ENCODE measurements around the gene FAM174B. TPM values are rescaled to one million over a fixed set of nuclear protein-coding genes. Genes with fewer than 3 reads are reported as not detected.

Gene FAM174B
- total RNA-seq, 4 donors from 2014 or later = 15.4 to 75.2 (median 18.3) TPM

- Histone ChIP-seq H3K27ac (no peak overlapping the region), H3K27me3 (no peaks in the 10 kb centered on the region), H3K4me3 (no peak overlapping the region), H3K4me1 (peaks cover 11 to 30% (median 22%) of the 10 kb centered on the region in 4 donors), H3K9me3 (no peaks in the 10 kb centered on the region), H3K36me3 (no peaks in the 10 kb centered on the region)
- intact Hi-C loops (cut with DNase I; ENCODE audit: low total_unique reads) (no loop called here), in situ Hi-C loops (cut with MboI; ENCODE audit: low pct_ligation_motif_present in 1 of 4, low pct_unique_long_range_greater_than_20kb in 1 of 4, low sequenced_read_pairs in 3 of 4) (no loop called here)
- no peak for DNase-seq
- no peak for TF ChIP-seq POLR2A (IDR thresholded peaks at IDR 0.05)
- WGBS, 2 donors (ENCODE audit: low coverage in 1 of 2) = 73 to 90% methylated on average over 2 to 4 of the region's 4 CpGs
Observed at GRCh38 chr15:92634060-92634459, 21.5 kb downstream of the FAM174B start.

GRCh38 chr15:92633418-92633817, 22.2 kb downstream of the FAM174B start:
- TF ChIP-seq POLR2AphosphoS5 (IDR thresholded peaks at IDR 0.05) = no peak
- no peak for TF ChIP-seq POLR2A (IDR thresholded peaks at IDR 0.05)
- no peak for TF ChIP-seq EP300 (IDR thresholded peaks at IDR 0.05; ENCODE audit: low read depth)
- no peak for TF ChIP-seq CTCF (IDR thresholded peaks at IDR 0.05)
- H3K4me3 ChIP-seq = no peak overlapping the region
- H3K36me3 ChIP-seq = no peaks in the 10 kb centered on the region
- 86 to 92% methylated on average over 5 to 6 of the region's 6 CpGs for WGBS, 2 donors (ENCODE audit: low coverage in 1 of 2)
- H3K4me1 ChIP-seq = peaks cover 6 to 24% (median 16%) of the 10 kb centered on the region in 4 donors
- no peaks in the 10 kb centered on the region for H3K27me3 ChIP-seq
- H3K27ac ChIP-seq = no peak overlapping the region
- DNase-seq = no peak
- intact Hi-C loops (cut with DNase I; ENCODE audit: low total_unique reads) (no loop called here), in situ Hi-C loops (cut with MboI; ENCODE audit: low pct_ligation_motif_present in 1 of 4, low pct_unique_long_range_greater_than_20kb in 1 of 4, low sequenced_read_pairs in 3 of 4) (no loop called here)
- no peaks in the 10 kb centered on the region for H3K9me3 ChIP-seq

DNA sequence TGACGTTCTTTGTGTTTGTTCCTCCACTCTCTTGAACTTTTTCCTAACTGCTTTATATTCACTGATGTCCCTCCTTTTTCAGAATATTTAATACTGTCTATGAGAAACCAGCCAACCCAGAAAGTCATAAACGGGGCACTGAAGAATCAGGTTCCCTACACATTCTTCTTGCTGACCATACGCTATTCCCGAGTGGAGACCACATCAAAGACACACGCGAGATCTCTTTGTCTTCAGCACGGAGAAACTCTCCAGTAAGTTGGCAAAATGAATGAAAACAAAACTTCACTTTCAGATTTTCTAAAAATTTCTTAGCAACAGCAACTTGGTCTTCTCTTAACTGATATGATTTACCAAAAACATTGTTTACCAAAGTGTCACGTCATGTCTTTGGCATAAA, 22.6 kb downstream of the FAM174B start:
- H3K4me3 ChIP-seq = no peak overlapping the region
- no peaks in the 10 kb centered on the region for H3K27me3 ChIP-seq
- in situ Hi-C loops (cut with MboI; ENCODE audit: low pct_ligation_motif_present in 1 of 4, low pct_unique_long_range_greater_than_20kb in 1 of 4, low sequenced_read_pairs in 3 of 4) (no loop called here), intact Hi-C loops (cut with DNase I; ENCODE audit: low total_unique reads) (no loop called here)
- no peak overlapping the region for H3K27ac ChIP-seq
- TF ChIP-seq EP300 (IDR thresholded peaks at IDR 0.05; ENCODE audit: low read depth) (no peak), POLR2A (IDR thresholded peaks at IDR 0.05) (no peak), POLR2AphosphoS5 (IDR thresholded peaks at IDR 0.05) (no peak), CTCF (IDR thresholded peaks at IDR 0.05) (no peak)
- 86 to 88% methylated on average over 4 to 8 of the region's 8 CpGs for WGBS, 2 donors (ENCODE audit: low coverage in 1 of 2)
- H3K4me1 ChIP-seq = peaks cover 5 to 20% (median 12%) of the 10 kb centered on the region in 4 donors
- DNase-seq = no peak
- no peaks in the 10 kb centered on the region for H3K9me3 ChIP-seq
- H3K36me3 ChIP-seq = no peaks in the 10 kb centered on the region

GRCh38 chr15:92631721-92632120, 23.9 kb downstream of the FAM174B start:
- intact Hi-C loops (cut with DNase I; ENCODE audit: low total_unique reads) = no loop called here
- in situ Hi-C loops (cut with MboI; ENCODE audit: low pct_ligation_motif_present in 1 of 4, low pct_unique_long_range_greater_than_20kb in 1 of 4, low sequenced_read_pairs in 3 of 4) = no loop called here

More at GRCh38 chr15:92631721-92632120, 23.9 kb downstream of the FAM174B start:
- H3K27ac ChIP-seq = no peak overlapping the region
- no peaks in the 10 kb centered on the region for H3K9me3 ChIP-seq
- WGBS, 2 donors (ENCODE audit: low coverage in 1 of 2) = 75 to 83% methylated on average over 4 to 11 of the region's 11 CpGs
- no peak for DNase-seq
- H3K27me3 ChIP-seq = no peaks in the 10 kb centered on the region
- H3K4me3 ChIP-seq = no peak overlapping the region
- H3K36me3 ChIP-seq = no peaks in the 10 kb centered on the region
- peaks cover 0 to 10% (median 4%) of the 10 kb centered on the region in 4 donors for H3K4me1 ChIP-seq
- TF ChIP-seq POLR2AphosphoS5 (IDR thresholded peaks at IDR 0.05) = no peak
- no peak for TF ChIP-seq POLR2A (IDR thresholded peaks at IDR 0.05)
- TF ChIP-seq CTCF (IDR thresholded peaks at IDR 0.05) = no peak
- TF ChIP-seq EP300 (IDR thresholded peaks at IDR 0.05; ENCODE audit: low read depth) = no peak
